Measurements from ENCODE around the gene KRT81.

GRCh38 chr12:52298677-52299190 lies 7.4 kb upstream of the KRT81 start:
- TF ChIP-seq CTCF (conservative IDR thresholded peaks at IDR 0.05; ENCODE audit: low read depth, low read length) (no peak), USF2 (IDR thresholded peaks at IDR 0.05; ENCODE audit: low read depth, low read length) (no peak), RFX5 (IDR thresholded peaks at IDR 0.05; ENCODE audit: low read depth, low read length) (no peak), MAZ (IDR thresholded peaks at IDR 0.05; ENCODE audit: borderline replicate concordance, low read depth, low read length) (no peak)

Data from IMR-90 (cell line).